Loucy (cell line): ENCODE results near the gene ARHGAP25.

Experiments
- CTCF ChIP-seq: fragments of 200-600 bp; sonication (generic); conservative IDR thresholded peaks from 2 replicates; pipeline ENCODE4 v1.5.1; 2014; ENCODE audit warnings: mild to moderate bottlenecking, antibody characterized with exemption, low read length
- EZH2phosphoT487 ChIP-seq: fragments of 200-600 bp; IDR thresholded peaks from 2 replicates; pipeline ENCODE4 v1.6.1; 2018; ENCODE audit warnings: antibody characterized with exemption, mild to moderate bottlenecking, moderate library complexity, borderline replicate concordance

DNA sequence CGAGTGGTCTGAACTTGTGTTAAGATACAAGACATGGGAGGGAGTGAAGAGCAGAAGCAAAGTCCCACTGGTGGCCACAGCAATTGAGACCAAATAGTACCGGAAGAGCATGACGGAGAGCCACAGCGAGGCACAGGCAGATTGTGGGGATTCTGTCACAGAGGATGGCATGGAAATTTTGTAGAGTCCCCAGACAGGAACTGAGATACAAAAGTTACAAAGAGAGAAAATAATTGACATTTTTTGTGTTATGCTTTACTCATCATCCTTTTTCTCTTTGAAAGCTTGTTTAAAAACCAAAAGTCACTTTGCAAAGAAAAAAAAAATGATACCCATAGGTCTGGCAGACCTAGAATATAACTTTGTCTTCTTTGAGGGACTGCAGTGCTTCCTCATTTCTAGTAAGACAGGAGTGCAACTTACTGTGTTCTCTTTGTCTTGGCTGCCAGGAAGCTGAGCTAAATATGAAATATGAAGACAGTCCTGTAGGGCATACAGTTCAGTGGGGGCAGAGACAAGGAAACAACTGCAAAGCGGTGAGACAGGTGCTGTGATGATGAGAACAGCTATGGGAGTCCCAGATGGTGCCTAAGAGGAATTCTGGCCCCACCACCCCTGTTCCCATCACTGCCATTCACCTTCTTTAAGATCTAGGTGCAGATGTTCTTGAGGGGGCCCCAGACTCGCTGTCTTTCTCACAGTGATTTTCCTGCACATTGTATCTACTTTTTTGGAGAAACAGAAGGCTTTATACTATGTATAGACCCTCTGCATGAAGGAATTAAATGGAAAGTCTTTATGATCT, 5.2 kb downstream of the ARHGAP25 start:
- no peak for TF ChIP-seq CTCF
- no peak for TF ChIP-seq EZH2phosphoT487
